Measurements from ENCODE around the gene PTH1R. TPM values are rescaled to one million over a fixed set of nuclear protein-coding genes. Genes with fewer than 3 reads are reported as not detected.

PTH1R gene
- polyA plus RNA-seq, 1 donor (not counting 4 experiments of a cell fraction or from before 2014, with no cell fraction given) = not detected

DNA sequence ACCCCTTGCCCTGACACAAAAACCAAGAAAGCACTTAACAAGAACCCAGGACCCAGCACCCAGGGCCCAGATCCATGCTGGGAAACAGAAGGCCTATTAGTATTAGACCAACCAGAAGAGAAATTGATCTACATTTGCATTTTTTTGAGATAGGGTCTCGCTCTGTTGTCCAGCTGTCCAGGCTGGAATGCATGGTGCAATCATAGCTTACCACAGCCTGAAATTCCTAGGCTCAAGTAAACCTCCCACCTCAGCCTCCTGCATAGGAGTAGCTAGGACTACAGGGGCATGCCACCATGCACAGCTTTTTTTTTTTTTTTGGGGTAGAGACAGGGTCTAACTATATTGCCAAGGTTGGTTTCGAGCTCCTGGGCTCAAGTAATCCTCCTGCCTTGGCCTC is 72.7 kb downstream of the PTH1R start:
- Histone ChIP-seq H3K27me3 (ENCODE audit: control insufficient read depth, extremely low read depth, insufficient read depth, low read length) (no peaks in the 10 kb centered on the region), H3K9me3 (ENCODE audit: control insufficient read depth, low read depth, low read length) (no peaks in the 10 kb centered on the region), H3K4me2 (ENCODE audit: control insufficient read depth, extremely low read depth, insufficient read depth, low read depth, low read length) (no peak overlapping the region), H3K9me1 (ENCODE audit: control insufficient read depth, extremely low read depth, insufficient read depth, low read length) (peaks cover 20% of the 10 kb centered on the region), H3K79me2 (ENCODE audit: control insufficient read depth, insufficient read depth, low read length) (peaks cover 69% of the 10 kb centered on the region), H3K27ac (ENCODE audit: control insufficient read depth, insufficient read depth, low read length) (no peak overlapping the region), H3K4me1 (ENCODE audit: control insufficient read depth, extremely low read depth, insufficient read depth, low read length) (peaks cover 47% of the 10 kb centered on the region), H3K9ac (ENCODE audit: control insufficient read depth, extremely low read depth, insufficient read depth, low read length) (no peak overlapping the region), H4K20me1 (ENCODE audit: control insufficient read depth, extremely low read depth, insufficient read depth, low read length) (peaks cover 28% of the 10 kb centered on the region), H3K4me3 (ENCODE audit: control insufficient read depth in 2 of 3, extremely low read depth in 1 of 3, insufficient read depth in 2 of 3, low read depth in 1 of 3, low read length in 3 of 3) (no peak overlapping the region), H3K36me3 (ENCODE audit: control insufficient read depth in 2 of 2, extremely low read depth in 1 of 2, insufficient read depth in 2 of 2, low read length in 2 of 2) (peaks cover 3 to 12% of the 10 kb centered on the region in 2 experiments), H2AFZ (ENCODE audit: control insufficient read depth, low read length) (no peak overlapping the region)
- TF ChIP-seq, protein P1, sequence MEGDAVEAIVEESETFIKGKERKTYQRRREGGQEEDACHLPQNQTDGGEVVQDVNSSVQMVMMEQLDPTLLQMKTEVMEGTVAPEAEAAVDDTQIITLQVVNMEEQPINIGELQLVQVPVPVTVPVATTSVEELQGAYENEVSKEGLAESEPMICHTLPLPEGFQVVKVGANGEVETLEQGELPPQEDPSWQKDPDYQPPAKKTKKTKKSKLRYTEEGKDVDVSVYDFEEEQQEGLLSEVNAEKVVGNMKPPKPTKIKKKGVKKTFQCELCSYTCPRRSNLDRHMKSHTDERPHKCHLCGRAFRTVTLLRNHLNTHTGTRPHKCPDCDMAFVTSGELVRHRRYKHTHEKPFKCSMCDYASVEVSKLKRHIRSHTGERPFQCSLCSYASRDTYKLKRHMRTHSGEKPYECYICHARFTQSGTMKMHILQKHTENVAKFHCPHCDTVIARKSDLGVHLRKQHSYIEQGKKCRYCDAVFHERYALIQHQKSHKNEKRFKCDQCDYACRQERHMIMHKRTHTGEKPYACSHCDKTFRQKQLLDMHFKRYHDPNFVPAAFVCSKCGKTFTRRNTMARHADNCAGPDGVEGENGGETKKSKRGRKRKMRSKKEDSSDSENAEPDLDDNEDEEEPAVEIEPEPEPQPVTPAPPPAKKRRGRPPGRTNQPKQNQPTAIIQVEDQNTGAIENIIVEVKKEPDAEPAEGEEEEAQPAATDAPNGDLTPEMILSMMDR (optimal IDR thresholded peaks at IDR 0.05 in 1 of 3, IDR thresholded peaks at IDR 0.05 in 1 of 3, conservative IDR thresholded peaks at IDR 0.05 in 1 of 3; ENCODE audit: extremely low read depth in 1 of 3, insufficient read depth in 2 of 3, low read length in 3 of 3) = no peak
- dilution Hi-C loops (cut with MboI; ENCODE audit: extremely low pct_ligation_motif_present, low sequenced_read_pairs) = no loop called here
- DNase-seq (ENCODE audit: low read depth, low spot score) (no peak), FAIRE-seq (no peak)

DNA sequence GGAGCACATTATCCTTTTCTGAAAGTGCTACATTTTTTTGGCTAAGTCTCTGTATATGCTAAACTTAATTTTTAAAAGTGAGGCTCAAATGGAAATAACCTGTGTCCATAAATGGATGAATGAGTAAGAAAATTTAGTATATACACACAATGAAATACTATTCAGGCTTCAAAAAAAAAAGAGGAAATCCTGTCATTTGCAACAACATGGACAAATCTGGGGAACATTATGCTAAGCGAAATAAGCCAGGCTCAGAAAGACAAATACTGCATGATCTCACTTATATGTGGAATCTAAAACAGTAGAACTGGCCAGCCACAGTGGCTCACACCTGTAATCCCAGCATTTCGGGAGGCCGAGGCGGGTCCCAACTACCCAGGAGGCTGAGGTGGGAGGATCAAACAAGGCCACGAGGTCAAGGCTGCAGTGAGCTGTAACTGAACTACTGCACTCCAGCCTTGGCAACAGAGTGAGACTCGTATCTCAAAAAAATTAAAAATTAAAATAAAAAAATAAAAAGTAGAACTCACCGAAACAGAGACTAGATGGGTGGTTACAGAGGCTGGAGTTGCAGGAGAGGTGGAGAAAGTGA is 73.2 kb downstream of the PTH1R start:
- Histone ChIP-seq H3K4me1 (ENCODE audit: control insufficient read depth, extremely low read depth, insufficient read depth, low read length) (peaks cover 42% of the 10 kb centered on the region), H3K9ac (ENCODE audit: control insufficient read depth, extremely low read depth, insufficient read depth, low read length) (no peak overlapping the region), H3K36me3 (ENCODE audit: control insufficient read depth in 2 of 2, extremely low read depth in 1 of 2, insufficient read depth in 2 of 2, low read length in 2 of 2) (peaks cover 3 to 16% of the 10 kb centered on the region in 2 experiments), H4K20me1 (ENCODE audit: control insufficient read depth, extremely low read depth, insufficient read depth, low read length) (peaks cover 32% of the 10 kb centered on the region), H3K4me2 (ENCODE audit: control insufficient read depth, extremely low read depth, insufficient read depth, low read depth, low read length) (no peak overlapping the region), H3K4me3 (ENCODE audit: control insufficient read depth in 2 of 3, extremely low read depth in 1 of 3, insufficient read depth in 2 of 3, low read depth in 1 of 3, low read length in 3 of 3) (no peak overlapping the region), H2AFZ (ENCODE audit: control insufficient read depth, low read length) (no peak overlapping the region), H3K79me2 (ENCODE audit: control insufficient read depth, insufficient read depth, low read length) (peaks cover 70% of the 10 kb centered on the region), H3K9me1 (ENCODE audit: control insufficient read depth, extremely low read depth, insufficient read depth, low read length) (peaks cover 20% of the 10 kb centered on the region), H3K27ac (ENCODE audit: control insufficient read depth, insufficient read depth, low read length) (no peak overlapping the region), H3K27me3 (ENCODE audit: control insufficient read depth, extremely low read depth, insufficient read depth, low read length) (no peaks in the 10 kb centered on the region), H3K9me3 (ENCODE audit: control insufficient read depth, low read depth, low read length) (no peaks in the 10 kb centered on the region)
- FAIRE-seq = no peak
- dilution Hi-C loops (cut with MboI; ENCODE audit: extremely low pct_ligation_motif_present, low sequenced_read_pairs) = no loop called here
- DNase-seq (ENCODE audit: low read depth, low spot score) = no peak
- TF ChIP-seq EZH2 (IDR thresholded peaks at IDR 0.05; ENCODE audit: low read length) = no peak
- TF ChIP-seq, protein P1 (optimal IDR thresholded peaks at IDR 0.05 in 1 of 3, IDR thresholded peaks at IDR 0.05 in 1 of 3, conservative IDR thresholded peaks at IDR 0.05 in 1 of 3; ENCODE audit: extremely low read depth in 1 of 3, insufficient read depth in 2 of 3, low read length in 3 of 3) = no peak
